Measurements from ENCODE around the gene EVX2.
A peak's percentile ranks its signal among the peaks of the same experiment; 100 is the strongest.

Gene EVX2

DNA sequence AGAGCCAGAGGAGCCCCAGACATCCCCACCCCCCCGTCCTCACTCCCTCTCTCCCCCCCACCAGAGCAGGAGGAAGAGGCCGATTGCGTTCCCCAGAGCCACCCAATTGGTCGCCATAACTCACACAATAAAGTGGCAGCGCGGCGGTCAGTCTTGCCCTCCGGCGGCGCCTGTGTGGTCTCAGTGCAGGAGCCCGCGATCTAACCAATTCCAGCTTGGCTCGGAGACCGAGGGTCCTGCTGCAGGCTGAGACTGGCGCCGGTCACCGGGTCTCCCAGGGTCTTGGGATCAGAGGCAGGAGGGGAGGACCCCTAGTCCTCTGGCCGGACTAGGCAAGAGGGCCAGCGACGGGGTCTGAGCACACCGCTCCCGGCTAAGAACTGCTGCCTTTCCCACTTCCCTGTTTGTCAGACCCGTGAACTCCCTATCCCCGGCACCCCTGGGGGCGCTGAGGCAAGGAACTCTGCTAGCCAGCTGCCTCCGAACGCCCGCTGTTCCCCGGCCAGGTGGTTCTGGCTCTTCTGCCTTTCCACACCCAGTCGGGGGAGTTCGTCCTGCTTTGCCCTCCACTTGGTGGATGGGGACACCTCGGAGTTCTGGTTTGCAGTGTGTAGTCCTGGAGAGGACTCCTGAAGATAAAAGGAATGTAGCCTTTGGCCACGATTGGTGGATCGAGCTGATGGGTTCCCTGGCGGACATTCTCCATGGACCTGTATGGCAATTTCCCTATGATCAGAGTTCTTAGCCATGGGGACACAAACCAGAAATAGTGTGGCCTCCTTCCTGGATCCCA is 14.8 kb upstream of the EVX2 start:
- ChIA-PET CTCF (interaction anchor here (0.7 to 6.3 kb wide), 12 partner anchors 10 to 1399 kb away, joined by 3 to 93 read pairs (median 16); partner anchors contain the start of gene EVX2), POLR2A (no interaction called here)
- TF ChIP-seq CTCF (IDR thresholded peaks at IDR 0.05; ENCODE audit: insufficient read depth, low read length, missing control alignments): no peak
- DNase-seq (ENCODE audit: low read depth, low spot score): no peak
- H3K4me3 ChIP-seq (ENCODE audit: low read depth, low read length): no peak overlapping the region

- ChIA-PET CTCF (interaction anchor here (0.5 to 6.3 kb wide), 27 partner anchors 9 to 1403 kb away, joined by 3 to 93 read pairs (median 6); partner anchors contain the start of genes EVX2 and HOXD9), POLR2A (no interaction called here)
- no peak overlapping the region for H3K4me3 ChIP-seq (ENCODE audit: low read depth, low read length)
- no peak for TF ChIP-seq CTCF (IDR thresholded peaks at IDR 0.05; ENCODE audit: insufficient read depth, low read length, missing control alignments)
- DNase-seq (ENCODE audit: low read depth, low spot score): no peak
These were observed 14.1 kb upstream of the EVX2 start for GRCh38 chr2:176097820-176098365.

- DNase-seq (ENCODE audit: low read depth, low spot score): no peak
- peak overlapping the region; percentile 45 for H3K4me3 ChIP-seq (ENCODE audit: low read depth, low read length)
- TF ChIP-seq CTCF (IDR thresholded peaks at IDR 0.05; ENCODE audit: insufficient read depth, low read length, missing control alignments): peak; percentile 91
- ChIA-PET POLR2A (no interaction called here), CTCF (interaction anchor here (0.5 to 6.3 kb wide), 32 partner anchors 9 to 1402 kb away, joined by 3 to 93 read pairs (median 4); partner anchors contain the start of genes EVX2 and HOXD9)
These were observed 13.4 kb upstream of the EVX2 start for GRCh38 chr2:176096986-176097819.

- no peak overlapping the region for H3K4me3 ChIP-seq (ENCODE audit: low read depth, low read length)
- DNase-seq (ENCODE audit: low read depth, low spot score): no peak
- CTCF ChIA-PET: interaction anchor here (0.8 to 6.3 kb wide), 25 partner anchors 8 to 1401 kb away, joined by 3 to 93 read pairs (median 6); partner anchors contain the start of genes EVX2 and HOXD9
- TF ChIP-seq CTCF (IDR thresholded peaks at IDR 0.05; ENCODE audit: insufficient read depth, low read length, missing control alignments): no peak
- POLR2A ChIA-PET: no interaction called here
These were observed 12.7 kb upstream of the EVX2 start for GRCh38 chr2:176096243-176096985.

DNA sequence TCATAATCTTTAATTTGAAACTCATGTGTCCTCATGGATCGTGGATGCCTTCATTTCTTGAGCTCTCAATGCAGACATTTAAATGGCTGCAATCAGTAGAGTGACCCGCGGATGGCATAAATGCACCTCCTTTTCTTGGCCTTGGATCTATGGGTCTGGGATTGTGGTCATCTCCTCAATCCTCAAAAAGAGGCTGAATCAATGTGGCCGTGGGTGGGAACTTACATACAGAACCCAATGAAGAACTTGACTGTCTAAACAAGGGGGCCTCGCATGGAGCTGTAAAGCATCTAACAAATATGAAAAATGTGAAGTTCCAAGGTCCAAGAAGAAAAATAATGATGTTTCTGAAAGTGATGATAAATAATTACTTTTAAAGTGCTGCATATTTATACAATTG is 11.7 kb upstream of the EVX2 start:
- DNase-seq (ENCODE audit: low read depth, low spot score): no peak
- CTCF ChIA-PET: interaction anchor here (1.3 to 6.3 kb wide), 12 partner anchors 7 to 892 kb away, joined by 3 to 93 read pairs (median 15); partner anchors contain the start of genes EVX2 and HOXD11
- no peak for TF ChIP-seq CTCF (IDR thresholded peaks at IDR 0.05; ENCODE audit: insufficient read depth, low read length, missing control alignments)
- H3K4me3 ChIP-seq (ENCODE audit: low read depth, low read length): no peak overlapping the region
- POLR2A ChIA-PET: no interaction called here
